Gastrocnemius medialis (tissue), 4 donors: Measurements from ENCODE around the gene AP2B1.

ENCODE experiments used
- CTCF ChIP-seq, 5 experiments: fragments of 450-650 bp in 3 of 5; fragments of 200-600 bp in 2 of 5; sonication (generic) in 2 of 5; IDR thresholded peaks in 4 of 5; conservative IDR thresholded peaks in 1 of 5; 1 replicate in 4 of 5; 2 replicates in 1 of 5; pipeline ENCODE4 v1.5.1; 2016 to 2019; ENCODE audit warnings: antibody characterized with exemption in 5 of 5, mild to moderate bottlenecking in 3 of 5, moderate library complexity in 3 of 5
- POLR2A ChIP-seq, 2 donors: fragments of 450-650 bp; IDR thresholded peaks; one replicate each; pipeline ENCODE4 v1.6.1; 2017; ENCODE audit warnings: antibody characterized with exemption in 2 of 2, mild to moderate bottlenecking in 2 of 2, moderate library complexity in 2 of 2

- TF ChIP-seq CTCF (IDR thresholded peaks at IDR 0.05 in 4 of 5, conservative IDR thresholded peaks at IDR 0.05 in 1 of 5) = no peak
- TF ChIP-seq POLR2A (IDR thresholded peaks at IDR 0.05) = no peak
These were observed 66.7 kb downstream of the AP2B1 start for GRCh38 chr17:35653619-35654361.
